Urinary bladder (tissue), 4 donors: ENCODE measurements around the gene MED13L. TPM values are rescaled to one million over a fixed set of nuclear protein-coding genes. Genes with fewer than 3 reads are reported as not detected.

Experiments used
- DNase-seq: peaks from one replicate; pipeline ENCODE4 v3.0.0-alpha.2; 2015; ENCODE audit errors: extremely low spot score
- H3K27ac ChIP-seq: one replicate; pipeline ENCODE4 v1.5.1; 2013; ENCODE audit warnings: low read depth, mild to moderate bottlenecking, moderate library complexity
- H3K36me3 ChIP-seq: one replicate; pipeline ENCODE4 v1.6.1; 2013; ENCODE audit warnings: mild to moderate bottlenecking, moderate library complexity; ENCODE audit not compliant: insufficient read depth
- H3K4me1 ChIP-seq: one replicate; pipeline ENCODE4 v1.6.1; 2013; ENCODE audit warnings: mild to moderate bottlenecking, moderate library complexity; ENCODE audit not compliant: insufficient read depth
- H3K4me3 ChIP-seq: one replicate; pipeline ENCODE4 v1.5.1; 2013; ENCODE audit warnings: low read depth, low read length
- WGBS: extraction: QIAGEN DNeasy Blood & Tissue Kit; methylation state at CpG from one replicate; pipeline ENCODE4 v1.1.7; 2013; 5-methylcytosine and 5-hydroxymethylcytosine counted together
- polyA plus RNA-seq: library from polyadenylated mRNA; stranded (reverse); fragments of 200-250 nt; gene quantifications from one replicate; pipeline ENCODE4 v1.2.3, GENCODE V29; 2013
- total RNA-seq: library from RNA; depleted of rRNA; stranded (reverse); fragments of >200 nt; gene quantifications from one replicate; pipeline ENCODE4 v1.2.3, GENCODE V29; 2014
- donor health status: healthy with polysubstance abuse.
- donor health status: healthy.

Gene MED13L
- total and polyA plus RNA-seq, 2 donors, result 41.4 to 273 TPM

GRCh38 chr12:116160231-116160630, 117.3 kb downstream of the MED13L start:
- 65% methylated on average over 2 of the region's 2 CpGs for WGBS
- DNase-seq, result no peak
- H3K4me1 ChIP-seq, result no peaks in the 10 kb centered on the region
- no peak overlapping the region for H3K4me3 ChIP-seq
- no peaks in the 10 kb centered on the region for H3K36me3 ChIP-seq
- H3K27ac ChIP-seq, result no peak overlapping the region

GRCh38 chr12:116159593-116160200, 117.8 kb downstream of the MED13L start:
- Histone ChIP-seq H3K36me3 (no peaks in the 10 kb centered on the region), H3K27ac (no peak overlapping the region), H3K4me3 (no peak overlapping the region), H3K4me1 (no peaks in the 10 kb centered on the region)
- no peak for DNase-seq
- WGBS, result 90% methylated on average over 2 of the region's 2 CpGs

GRCh38 chr12:116159175-116159574, 118.3 kb downstream of the MED13L start:
- H3K36me3 ChIP-seq, result no peaks in the 10 kb centered on the region
- no peak overlapping the region for H3K4me3 ChIP-seq
- WGBS, result 11% methylated on average over 1 of the region's 1 CpG
- H3K27ac ChIP-seq, result no peak overlapping the region
- no peaks in the 10 kb centered on the region for H3K4me1 ChIP-seq
- DNase-seq, result peak; percentile 42

- 81% methylated on average over 5 of the region's 5 CpGs for WGBS
- Histone ChIP-seq H3K4me3 (no peak overlapping the region), H3K4me1 (no peaks in the 10 kb centered on the region), H3K27ac (no peak overlapping the region), H3K36me3 (no peaks in the 10 kb centered on the region)
- DNase-seq, result no peak
Measured at GRCh38 chr12:116157845-116158267, 119.6 kb downstream of the MED13L start.

GRCh38 chr12:116156614-116157013, 120.9 kb downstream of the MED13L start:
- Histone ChIP-seq H3K4me1 (no peaks in the 10 kb centered on the region), H3K4me3 (no peak overlapping the region), H3K36me3 (no peaks in the 10 kb centered on the region), H3K27ac (no peak overlapping the region)
- DNase-seq, result no peak
- WGBS, result 91% methylated on average over 4 of the region's 4 CpGs

- Histone ChIP-seq H3K27ac (no peak overlapping the region), H3K4me3 (no peak overlapping the region), H3K36me3 (no peaks in the 10 kb centered on the region), H3K4me1 (no peaks in the 10 kb centered on the region)
- 92% methylated on average over 8 of the region's 8 CpGs for WGBS
- DNase-seq, result no peak
Measured at GRCh38 chr12:116155383-116155782, 122.1 kb downstream of the MED13L start.

GRCh38 chr12:116153983-116154382, 123.5 kb downstream of the MED13L start:
- no peaks in the 10 kb centered on the region for H3K4me1 ChIP-seq
- WGBS, result 92% methylated on average over 2 of the region's 2 CpGs

GRCh38 chr12:116153113-116153512, 124.4 kb downstream of the MED13L start:
- no peak for DNase-seq
- no peaks in the 10 kb centered on the region for H3K36me3 ChIP-seq
- no peaks in the 10 kb centered on the region for H3K4me1 ChIP-seq
- no peak overlapping the region for H3K4me3 ChIP-seq
- H3K27ac ChIP-seq, result no peak overlapping the region

More at GRCh38 chr12:116153983-116154382, 123.5 kb downstream of the MED13L start:
- Histone ChIP-seq H3K4me3 (no peak overlapping the region), H3K27ac (no peak overlapping the region), H3K36me3 (no peaks in the 10 kb centered on the region)
- DNase-seq, result no peak

GRCh38 chr12:116152268-116152667, 125.2 kb downstream of the MED13L start:
- WGBS, result 83% methylated on average over 4 of the region's 4 CpGs
- DNase-seq, result no peak
- H3K4me3 ChIP-seq, result no peak overlapping the region
- no peaks in the 10 kb centered on the region for H3K4me1 ChIP-seq
- no peak overlapping the region for H3K27ac ChIP-seq
- no peaks in the 10 kb centered on the region for H3K36me3 ChIP-seq

- H3K4me3 ChIP-seq, result no peak overlapping the region
- 90% methylated on average over 5 of the region's 5 CpGs for WGBS
- no peaks in the 10 kb centered on the region for H3K4me1 ChIP-seq
- no peak overlapping the region for H3K27ac ChIP-seq
- no peak for DNase-seq
- H3K36me3 ChIP-seq, result no peaks in the 10 kb centered on the region
Measured at GRCh38 chr12:116150452-116150851, 127.0 kb downstream of the MED13L start.

GRCh38 chr12:116150001-116150400, 127.5 kb downstream of the MED13L start:
- no peak overlapping the region for H3K27ac ChIP-seq
- no peak for DNase-seq
- H3K4me3 ChIP-seq, result no peak overlapping the region
- no peaks in the 10 kb centered on the region for H3K4me1 ChIP-seq
- WGBS, result 59% methylated on average over 4 of the region's 4 CpGs
- no peaks in the 10 kb centered on the region for H3K36me3 ChIP-seq

GRCh38 chr12:116148844-116149243, 128.6 kb downstream of the MED13L start:
- Histone ChIP-seq H3K4me1 (no peaks in the 10 kb centered on the region), H3K27ac (no peak overlapping the region), H3K4me3 (no peak overlapping the region), H3K36me3 (no peaks in the 10 kb centered on the region)
- DNase-seq, result no peak
- WGBS, result 85% methylated on average over 3 of the region's 3 CpGs

GRCh38 chr12:116146386-116146785, 131.1 kb downstream of the MED13L start:
- Histone ChIP-seq H3K36me3 (no peaks in the 10 kb centered on the region), H3K27ac (no peak overlapping the region), H3K4me1 (no peaks in the 10 kb centered on the region), H3K4me3 (no peak overlapping the region)
- WGBS, result 93% methylated on average over 8 of the region's 8 CpGs
- no peak for DNase-seq

GRCh38 chr12:116145451-116145850, 132.0 kb downstream of the MED13L start:
- Histone ChIP-seq H3K36me3 (no peaks in the 10 kb centered on the region), H3K4me3 (no peak overlapping the region), H3K27ac (no peak overlapping the region), H3K4me1 (no peaks in the 10 kb centered on the region)
- DNase-seq, result no peak
- 98% methylated on average over 3 of the region's 3 CpGs for WGBS

- no peaks in the 10 kb centered on the region for H3K36me3 ChIP-seq
- DNase-seq, result no peak
- 61% methylated on average over 1 of the region's 1 CpG for WGBS
- no peak overlapping the region for H3K4me3 ChIP-seq
- H3K27ac ChIP-seq, result no peak overlapping the region
- no peaks in the 10 kb centered on the region for H3K4me1 ChIP-seq
Measured at GRCh38 chr12:116144384-116144783, 133.1 kb downstream of the MED13L start.
